ENCODE measurements around the gene XPR1. TPM values are rescaled to one million over a fixed set of nuclear protein-coding genes. Genes with fewer than 3 reads are reported as not detected.

XPR1 gene
- total and polyA plus RNA-seq, 2 donors (not counting 1 experiment from before 2014, with no cell fraction given), result 2.8 to 22.3 TPM

- ATAC-seq (ENCODE audit: low read depth), result no peak
- Histone ChIP-seq H3K4me2 (replicated peaks; ENCODE audit: low read depth, low read length, poor library complexity, severe bottlenecking) (no peak overlapping the region), H3K36me3 (replicated peaks in 1 of 2; ENCODE audit: control extremely low read depth in 1 of 2, control insufficient read depth in 1 of 2, extremely low read depth in 1 of 2, insufficient read depth in 2 of 2, low read length in 1 of 2) (no peaks in the 10 kb centered on the region), H3K4me3 (ENCODE audit: control extremely low read depth in 1 of 5, extremely low read depth in 1 of 5, insufficient read depth in 1 of 5, low read depth in 2 of 5, low read length in 4 of 5) (no peak overlapping the region), H2AFZ (ENCODE audit: insufficient read depth, low read depth, low read length, poor library complexity, severe bottlenecking) (no peak overlapping the region), H3K27me3 (replicated peaks in 1 of 4; ENCODE audit: control extremely low read depth in 1 of 4, control insufficient read depth in 3 of 4, insufficient read depth in 4 of 4, low read length in 3 of 4) (peaks cover 0 to 7% (median 3%) of the 10 kb centered on the region in 4 experiments), H3K4me1 (ENCODE audit: control insufficient read depth in 2 of 2, insufficient read depth in 2 of 2, low read length in 2 of 2) (no peaks in the 10 kb centered on the region), H3K79me2 (ENCODE audit: control insufficient read depth, insufficient read depth, low read length) (no peaks in the 10 kb centered on the region), H3K27ac (ENCODE audit: low read length in 2 of 2) (no peak overlapping the region), H4K20me1 (ENCODE audit: control insufficient read depth, insufficient read depth, low read length, poor library complexity, severe bottlenecking) (no peaks in the 10 kb centered on the region), H3K9me3 (ENCODE audit: control extremely low read depth in 1 of 3, control insufficient read depth in 2 of 3, insufficient read depth in 1 of 3, low read length in 2 of 3) (peaks cover 0 to 12% (median 0%) of the 10 kb centered on the region in 3 donors), H3K9ac (ENCODE audit: low read length) (no peak overlapping the region)
- no peak for TF ChIP-seq EZH2 (IDR thresholded peaks at IDR 0.05; ENCODE audit: borderline replicate concordance, insufficient read depth, low read depth, low read length, poor library complexity, severe bottlenecking)
- TF ChIP-seq CTCF (IDR thresholded peaks at IDR 0.05), result no peak
- peaks cover 21% of the 10 kb centered on the region for H3K27me3 Mint-ChIP-seq
- H3K27ac Mint-ChIP-seq, result no peak overlapping the region
- POLR2A ChIA-PET, result no interaction called here
- DNase-seq, result no peak
- 33% methylated on average over 6 of the region's 10 CpGs for WGBS (ENCODE audit: insufficient coverage)
- CTCF ChIA-PET, result no interaction called here
- intact Hi-C loops (cut with micrococcal nuclease), result no loop called here
- no peaks in the 10 kb centered on the region for H3K9me3 Mint-ChIP-seq (ENCODE audit: insufficient read depth)
- H3K4me3 Mint-ChIP-seq, result no peak overlapping the region
- H3K4me1 Mint-ChIP-seq, result peaks cover 4% of the 10 kb centered on the region
Measured at GRCh38 chr1:180918519-180918918, 286.7 kb downstream of the XPR1 start.

- DNase-seq, result no peak
- TF ChIP-seq CTCF (IDR thresholded peaks at IDR 0.05) (no peak), EZH2 (IDR thresholded peaks at IDR 0.05; ENCODE audit: borderline replicate concordance, insufficient read depth, low read depth, low read length, poor library complexity, severe bottlenecking) (no peak)
- H3K36me3 ChIP-seq (replicated peaks in 1 of 2; ENCODE audit: control extremely low read depth in 1 of 2, control insufficient read depth in 1 of 2, extremely low read depth in 1 of 2, insufficient read depth in 2 of 2, low read length in 1 of 2), result no peaks in the 10 kb centered on the region
- Mint-ChIP-seq H3K27ac (no peak overlapping the region), H3K4me3 (no peak overlapping the region), H3K9me3 (ENCODE audit: insufficient read depth) (no peaks in the 10 kb centered on the region), H3K4me1 (no peaks in the 10 kb centered on the region), H3K27me3 (peaks cover 21% of the 10 kb centered on the region)
- no peak for ATAC-seq (ENCODE audit: low read depth)
- no peaks in the 10 kb centered on the region for H4K20me1 ChIP-seq (ENCODE audit: control insufficient read depth, insufficient read depth, low read length, poor library complexity, severe bottlenecking)
- POLR2A ChIA-PET, result no interaction called here
- no peaks in the 10 kb centered on the region for H3K4me1 ChIP-seq (ENCODE audit: control insufficient read depth in 2 of 2, insufficient read depth in 2 of 2, low read length in 2 of 2)
- CTCF ChIA-PET, result no interaction called here
- peaks cover 0 to 4% (median 2%) of the 10 kb centered on the region in 4 experiments for H3K27me3 ChIP-seq (replicated peaks in 1 of 4; ENCODE audit: control extremely low read depth in 1 of 4, control insufficient read depth in 3 of 4, insufficient read depth in 4 of 4, low read length in 3 of 4)
- no peaks in the 10 kb centered on the region for H3K79me2 ChIP-seq (ENCODE audit: control insufficient read depth, insufficient read depth, low read length)
- no peak overlapping the region for H3K4me3 ChIP-seq (ENCODE audit: control extremely low read depth in 1 of 5, extremely low read depth in 1 of 5, insufficient read depth in 1 of 5, low read depth in 2 of 5, low read length in 4 of 5)
- H3K27ac ChIP-seq (ENCODE audit: low read length in 2 of 2), result no peak overlapping the region
- no peak overlapping the region for H3K4me2 ChIP-seq (replicated peaks; ENCODE audit: low read depth, low read length, poor library complexity, severe bottlenecking)
- WGBS (ENCODE audit: insufficient coverage), result 90% methylated on average over 6 of the region's 9 CpGs
- intact Hi-C loops (cut with micrococcal nuclease), result no loop called here
- H3K9me3 ChIP-seq (ENCODE audit: control extremely low read depth in 1 of 3, control insufficient read depth in 2 of 3, insufficient read depth in 1 of 3, low read length in 2 of 3), result peaks cover 0 to 12% (median 0%) of the 10 kb centered on the region in 3 donors
- H2AFZ ChIP-seq (ENCODE audit: insufficient read depth, low read depth, low read length, poor library complexity, severe bottlenecking), result no peak overlapping the region
- H3K9ac ChIP-seq (ENCODE audit: low read length), result no peak overlapping the region
Measured at GRCh38 chr1:180919183-180919700, 287.4 kb downstream of the XPR1 start.

All from B cell (primary cell).